NCI-H1417 treated with DMSO at 0.1 percent for 48 hours (cell line): Measurements from ENCODE around the gene MED29.
"Not testable (repeated sequence)": the region's sequence is repeated elsewhere in the genome, so short reads cannot be mapped to it uniquely, and the experiment has no call there.

Experiments used
- DNase-seq: peaks from one replicate; lab custom pipeline; 2025; lab: John Stamatoyannopoulos, UW

MED29 gene

DNA sequence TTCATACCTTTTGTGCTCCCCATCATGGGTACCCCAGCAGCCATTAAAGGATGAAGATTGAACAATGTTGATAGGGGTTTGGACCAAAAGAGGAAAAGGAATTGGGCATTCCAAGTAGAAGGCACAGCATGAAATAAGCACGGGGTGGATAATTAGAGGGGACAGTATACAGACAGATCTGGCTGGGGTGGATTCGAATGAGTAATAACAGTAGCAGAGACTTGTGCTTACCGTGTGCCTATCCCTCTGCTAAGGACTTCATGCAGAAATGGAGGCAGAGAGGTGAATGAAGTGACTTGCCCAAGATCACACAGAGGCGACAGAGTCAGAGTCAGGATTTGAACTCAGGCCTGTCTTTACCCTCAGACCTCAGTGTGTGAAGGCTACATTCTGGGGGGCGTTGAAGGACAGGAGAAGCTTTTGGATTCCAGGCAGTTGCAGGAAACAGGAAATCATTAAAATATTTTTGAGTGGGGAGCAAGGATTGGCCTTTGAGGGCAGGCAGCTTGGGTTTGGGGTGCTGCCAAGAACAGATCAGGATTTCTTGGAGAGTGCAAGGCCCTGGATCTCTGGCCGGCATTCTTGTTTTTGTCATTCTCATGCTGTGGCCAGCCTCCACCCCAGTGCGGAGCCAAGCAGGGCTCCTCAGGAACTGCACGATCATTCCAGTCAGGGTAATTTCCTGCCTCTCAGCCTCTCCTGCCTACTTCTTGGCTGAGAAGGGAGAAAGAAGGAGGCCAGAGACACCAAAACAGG lies 19.0 kb upstream of the MED29 start:
- no peak for DNase-seq

DNA sequence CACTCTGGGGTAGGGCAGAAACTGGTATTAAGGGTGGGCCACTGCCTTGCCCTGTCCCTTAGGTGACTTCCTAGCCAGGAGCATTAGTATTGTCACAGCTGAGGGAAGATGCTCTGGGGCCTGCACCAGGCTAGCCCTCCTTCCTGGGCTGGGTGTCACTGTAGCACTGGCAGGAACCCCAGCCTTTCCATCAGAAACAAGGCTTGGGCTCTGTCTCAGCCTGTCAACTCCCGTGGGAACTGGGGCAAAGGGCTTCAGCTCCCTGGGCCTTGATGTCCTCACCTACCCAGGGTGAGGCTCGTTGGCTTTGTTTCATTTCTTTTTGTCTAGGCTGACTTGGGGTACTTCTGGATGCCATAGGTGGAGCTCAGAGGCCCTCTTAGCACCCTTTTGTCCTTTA lies 18.2 kb upstream of the MED29 start:
- DNase-seq: no peak

DNA sequence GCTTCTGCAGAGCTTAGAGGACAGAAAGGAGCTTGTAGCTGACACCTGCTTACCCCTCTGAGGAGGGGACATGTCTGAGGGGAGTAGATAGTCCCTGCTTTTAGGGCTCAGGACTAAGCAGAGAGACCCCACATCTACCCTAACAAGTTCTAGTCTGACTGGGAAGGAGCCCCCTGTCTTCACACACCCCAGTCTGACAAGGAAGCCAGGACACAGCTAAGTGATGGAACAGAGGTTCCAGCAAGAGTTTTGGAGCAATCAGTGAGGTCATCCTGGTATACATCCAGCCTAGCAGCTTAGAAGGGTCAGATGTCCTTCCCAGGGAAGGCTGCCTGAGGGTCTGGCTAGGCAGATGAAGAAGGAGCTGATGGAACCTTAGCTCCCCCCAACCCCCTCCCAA lies 15.2 kb upstream of the MED29 start:
- no peak for DNase-seq

DNA sequence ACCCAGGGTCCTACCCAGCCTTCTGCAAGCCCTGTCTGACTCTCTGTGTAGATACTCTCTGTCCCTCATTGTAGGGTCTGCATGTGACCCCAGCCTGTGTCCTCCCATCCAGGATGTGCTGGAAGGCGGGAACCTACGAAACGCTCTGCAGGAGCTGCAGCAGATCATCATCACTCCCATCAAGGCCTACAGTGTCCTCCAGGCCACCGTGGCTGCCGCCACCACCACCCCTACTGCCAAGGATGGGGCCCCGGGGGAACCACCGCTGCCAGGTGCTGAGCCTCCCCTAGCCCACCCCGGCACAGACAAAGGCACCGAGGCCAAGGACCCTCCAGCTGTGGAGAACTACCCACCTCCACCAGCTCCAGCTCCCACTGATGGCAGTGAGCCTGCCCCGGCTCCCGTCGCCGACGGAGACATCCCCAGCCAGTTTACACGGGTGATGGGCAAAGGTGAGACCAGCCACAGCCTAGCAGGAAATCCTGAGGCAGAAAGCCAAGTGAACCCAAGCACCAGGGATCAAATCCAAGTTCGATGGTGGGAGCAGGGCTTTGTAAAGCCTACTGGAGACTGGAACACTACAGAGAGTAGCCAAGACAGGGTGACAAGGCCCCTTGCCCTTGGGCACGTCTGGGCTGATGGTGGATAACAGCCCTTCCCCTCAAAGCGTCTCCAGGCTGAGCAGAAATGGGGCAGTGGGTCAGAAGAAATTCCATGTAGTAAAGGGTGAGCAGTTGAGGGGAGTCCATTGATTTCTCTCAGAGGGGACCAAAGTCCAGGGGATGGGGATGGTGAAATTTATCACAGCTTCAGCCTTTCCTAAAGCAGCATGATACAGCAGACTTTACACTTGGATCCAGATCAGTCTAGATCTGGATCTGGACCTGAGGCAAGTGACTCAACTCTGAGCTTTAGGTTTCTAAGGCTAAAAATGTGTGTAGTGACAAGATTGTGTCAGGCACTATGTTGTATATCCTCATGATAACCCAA lies 13.5 kb upstream of the MED29 start:
- no peak for DNase-seq

DNA sequence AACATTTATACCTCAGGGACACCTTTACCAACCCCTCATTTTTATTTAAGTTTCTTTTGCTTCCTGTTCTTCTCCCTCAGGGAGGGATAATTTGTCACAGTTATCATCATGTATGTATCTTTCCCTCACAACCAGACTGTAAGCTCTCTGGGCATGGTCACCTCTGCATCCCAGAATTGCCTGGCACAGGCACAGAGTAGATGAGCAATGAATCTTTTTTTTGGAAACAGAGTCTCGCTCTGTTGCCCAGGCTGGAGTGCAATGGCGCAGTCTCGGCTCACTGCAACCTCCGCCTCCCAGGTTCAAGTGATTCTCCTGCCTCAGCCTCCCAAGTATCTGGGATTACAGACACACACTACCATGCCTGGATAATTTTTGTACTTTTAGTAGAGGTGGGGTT lies 11.8 kb upstream of the MED29 start:
- not testable (repeated sequence) for DNase-seq

DNA sequence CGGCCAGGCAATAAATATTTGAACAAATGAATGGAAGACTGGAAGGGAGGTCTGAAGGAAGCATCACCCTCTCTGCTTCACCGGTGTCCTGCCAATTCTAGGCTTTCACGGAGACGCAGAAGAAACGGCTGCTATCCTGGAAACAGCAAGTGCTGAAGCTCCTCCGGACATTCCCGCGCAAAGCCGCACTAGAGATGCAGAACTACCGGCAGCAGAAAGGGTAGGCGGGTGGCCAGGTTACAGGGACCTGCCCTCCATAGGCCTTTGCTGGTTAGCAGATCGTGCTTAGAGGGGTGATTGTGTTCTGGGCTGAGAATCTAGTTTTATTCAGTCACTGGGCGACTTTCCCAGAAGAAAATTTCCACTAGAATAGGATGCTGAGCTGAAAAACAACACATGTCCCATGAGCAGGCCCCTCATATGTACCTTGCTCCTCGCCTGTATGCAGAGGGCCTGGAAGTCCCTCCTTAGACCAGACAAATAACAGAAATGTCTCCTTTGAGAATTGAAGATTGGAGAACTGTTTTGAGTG lies 11.2 kb upstream of the MED29 start:
- no peak for DNase-seq

DNA sequence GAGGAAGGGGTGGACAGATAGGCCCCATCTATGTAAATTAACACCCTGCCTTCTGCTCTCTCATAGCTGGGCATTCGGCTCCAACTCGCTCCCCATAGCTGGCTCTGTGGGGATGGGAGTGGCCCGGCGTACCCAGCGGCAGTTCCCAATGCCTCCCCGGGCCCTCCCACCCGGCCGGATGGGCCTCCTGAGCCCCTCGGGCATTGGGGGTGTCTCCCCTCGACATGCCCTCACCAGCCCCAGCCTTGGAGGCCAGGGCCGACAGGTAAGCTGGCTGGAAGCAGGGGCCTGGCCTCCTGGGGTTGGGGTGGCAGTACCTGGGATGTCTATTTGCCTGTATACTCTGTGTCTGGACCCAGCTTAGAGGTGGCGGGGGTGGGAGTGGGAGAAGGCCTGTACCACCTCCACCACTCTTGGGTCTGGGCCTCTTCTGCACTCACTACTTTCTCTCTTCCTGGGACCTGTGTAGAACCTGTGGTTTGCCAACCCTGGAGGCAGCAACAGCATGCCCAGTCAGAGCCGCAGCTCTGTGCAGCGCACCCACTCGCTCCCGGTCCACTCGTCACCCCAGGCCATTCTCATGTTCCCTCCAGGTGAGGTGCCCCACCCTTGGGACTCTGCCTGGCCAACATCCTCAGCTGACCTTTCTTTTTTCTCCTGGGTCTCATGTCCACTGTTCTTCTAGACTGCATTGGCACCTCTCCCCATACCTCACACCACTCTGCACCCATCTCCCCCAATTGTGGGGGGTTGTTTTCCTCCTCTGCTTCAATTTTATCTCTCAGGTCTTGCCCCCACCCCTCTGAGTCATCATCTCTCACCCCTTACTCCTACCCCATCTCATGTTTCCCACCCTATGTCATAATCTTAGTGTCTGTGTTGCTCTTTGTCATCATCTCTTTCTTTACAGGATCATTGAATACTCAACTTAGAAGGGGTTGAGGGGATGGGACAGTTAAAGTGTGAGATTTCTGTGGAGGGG lies 10.4 kb upstream of the MED29 start:
- no peak for DNase-seq

DNA sequence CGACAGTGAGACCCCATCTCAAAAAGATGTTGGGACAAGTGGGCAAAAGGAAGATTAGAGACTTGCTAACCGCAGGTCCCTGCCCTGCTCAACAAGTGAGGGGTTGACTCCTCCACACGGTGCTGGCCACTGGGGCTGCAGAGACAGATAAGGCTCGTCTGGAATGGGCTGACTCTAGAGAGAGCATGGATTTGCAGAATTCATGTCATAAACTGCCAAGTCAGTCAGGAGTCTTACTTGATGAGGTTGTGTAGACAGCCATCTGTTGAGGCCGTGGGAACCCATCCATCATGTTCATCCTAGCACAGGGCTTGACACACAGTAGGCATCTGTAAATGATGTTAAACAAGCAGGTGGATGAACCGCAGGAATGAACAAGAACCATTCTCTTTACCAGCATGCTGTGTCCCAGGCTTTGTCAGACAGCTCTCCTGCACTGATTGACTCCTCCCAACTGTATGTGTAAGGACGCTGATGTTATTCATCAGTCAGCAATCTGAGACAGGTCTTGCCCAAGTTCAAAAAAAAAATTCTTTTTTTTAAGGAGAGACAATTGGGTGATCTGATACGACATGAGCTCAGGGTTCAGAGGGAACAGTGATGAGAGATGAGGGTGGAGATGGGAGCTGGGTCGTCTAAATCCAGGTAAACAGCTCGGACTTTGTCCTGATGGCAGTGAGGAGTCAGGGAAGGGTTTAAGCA lies 9.1 kb upstream of the MED29 start:
- DNase-seq: no peak

DNA sequence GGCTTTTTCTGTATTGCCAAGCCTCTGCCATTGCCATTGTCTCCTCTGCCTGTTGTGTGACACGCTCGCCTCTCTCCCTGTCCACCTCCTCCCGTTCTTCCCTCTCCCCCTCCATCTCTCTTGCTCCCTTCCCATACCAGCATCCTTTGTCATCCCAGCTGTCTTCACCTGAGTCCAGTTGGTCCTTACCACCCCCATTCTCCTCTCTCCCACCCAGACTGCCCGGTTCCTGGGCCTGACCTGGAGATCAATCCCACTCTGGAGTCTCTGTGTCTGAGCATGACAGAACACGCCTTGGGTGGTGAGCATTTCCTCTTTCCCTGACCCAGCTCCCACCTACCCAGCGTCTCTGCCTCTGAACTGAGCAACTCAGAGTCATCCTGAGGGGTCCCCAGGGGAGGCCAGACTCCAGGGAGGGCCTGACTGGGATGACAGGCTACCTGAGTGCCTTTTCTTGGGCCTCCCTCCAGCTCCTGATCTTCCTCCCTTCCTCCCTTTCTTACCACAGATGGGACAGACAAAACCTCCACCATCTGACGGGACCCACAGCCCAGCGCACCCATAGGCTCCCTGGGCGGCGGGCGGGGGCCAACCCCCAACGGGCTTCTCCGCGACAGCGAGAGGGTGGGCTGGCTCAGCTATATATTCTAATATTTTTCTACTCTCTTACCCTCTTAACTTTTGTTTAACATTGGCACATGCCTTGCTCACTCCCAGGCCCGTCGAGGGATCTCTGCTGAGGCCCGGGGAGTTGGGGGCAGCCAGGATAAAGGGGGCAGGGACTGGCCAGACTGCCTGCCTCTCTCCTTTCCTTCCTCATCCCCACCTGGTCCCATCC lies 8.0 kb upstream of the MED29 start:
- no peak for DNase-seq

DNA sequence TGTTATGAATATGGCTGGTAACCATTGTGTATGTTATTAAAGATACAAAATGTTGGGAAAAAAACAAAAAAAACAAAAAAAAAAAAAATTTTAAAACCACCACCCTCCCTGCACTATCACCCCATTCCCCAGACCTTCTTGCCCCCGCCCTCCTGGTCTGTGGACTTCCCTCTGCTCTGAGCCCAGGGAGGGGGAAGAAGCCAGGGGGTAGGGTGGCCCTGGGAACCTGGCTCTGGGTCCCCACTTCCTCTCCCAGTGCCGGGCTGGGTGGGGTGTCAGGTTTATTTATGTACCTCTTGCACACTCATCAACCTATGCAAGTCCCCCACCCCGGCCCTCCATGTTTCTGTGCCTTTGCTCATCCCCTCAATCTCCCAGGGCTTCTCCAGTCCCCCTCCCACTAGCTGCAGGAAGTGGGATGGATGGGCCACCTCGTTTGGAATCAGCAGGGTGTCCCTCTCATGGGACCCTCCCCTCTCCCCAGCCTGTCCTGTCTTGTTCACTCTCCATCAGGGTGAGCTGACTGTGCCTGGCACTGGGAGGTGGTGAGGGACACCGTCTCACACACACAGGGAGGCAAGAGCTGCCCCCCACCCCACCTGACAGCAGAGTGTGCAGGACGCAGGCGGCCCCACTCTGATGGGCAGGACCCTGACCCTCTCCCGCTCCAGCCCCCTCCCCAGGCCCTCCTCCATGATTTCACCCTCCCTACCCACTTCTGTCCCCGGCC lies 6.2 kb upstream of the MED29 start:
- no peak for DNase-seq

DNA sequence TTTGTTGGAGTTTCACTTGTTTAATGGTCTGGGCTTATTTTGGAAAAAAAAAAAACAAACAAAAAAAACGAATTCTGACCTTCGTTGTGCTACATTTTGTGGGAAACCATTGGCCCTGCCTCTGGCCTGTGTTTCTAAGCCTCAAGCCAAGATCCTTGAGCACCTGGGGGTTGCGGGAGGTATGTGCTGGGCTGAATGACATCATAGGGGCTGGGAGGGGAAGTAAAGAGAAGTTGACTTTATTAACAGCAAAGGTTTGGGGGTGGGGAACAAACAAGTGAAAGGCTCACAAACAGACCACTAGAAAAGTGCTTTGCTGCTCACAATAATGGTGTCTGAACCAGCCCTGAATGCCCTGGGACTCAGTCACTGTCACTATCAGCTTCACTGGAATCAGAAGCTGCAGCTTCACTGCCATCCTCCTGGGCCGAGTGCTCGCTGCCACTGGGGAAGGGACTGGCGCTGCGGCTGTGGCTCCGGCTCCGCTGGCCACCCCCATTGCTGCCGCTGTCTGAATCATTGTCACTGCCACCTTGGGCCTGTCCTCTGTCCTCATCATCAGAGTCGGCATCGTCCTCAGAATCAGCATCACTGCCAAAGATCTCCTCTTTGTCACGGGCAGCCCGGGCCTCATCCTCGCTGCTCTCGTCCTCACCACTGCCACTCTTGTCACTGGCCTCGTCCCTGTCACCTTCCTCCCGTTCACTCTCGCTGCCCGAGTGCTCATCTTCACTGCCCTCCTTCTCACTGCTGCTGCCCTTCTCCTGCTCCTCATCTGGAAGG lies 5.4 kb upstream of the MED29 start:
- DNase-seq: no peak

DNA sequence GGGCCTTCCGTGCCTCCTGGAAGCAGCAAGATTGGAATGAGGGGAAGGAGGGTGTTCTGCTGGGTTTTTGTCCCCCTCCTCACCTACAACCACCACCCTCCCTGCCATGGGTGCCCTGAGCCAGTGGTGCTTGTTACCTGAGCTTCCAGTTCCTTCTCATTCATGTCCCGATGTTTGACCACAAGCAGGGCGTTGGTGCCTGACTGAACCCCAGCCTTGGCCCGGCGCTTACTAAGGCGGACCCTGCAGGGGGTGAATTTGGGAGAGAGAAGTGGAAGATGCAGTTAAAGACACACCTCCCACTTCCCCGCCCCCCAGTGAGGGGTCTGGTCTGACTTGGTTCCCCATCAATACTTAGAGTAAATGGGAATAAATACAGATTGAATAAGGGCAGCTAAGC lies 4.6 kb upstream of the MED29 start:
- DNase-seq: no peak

DNA sequence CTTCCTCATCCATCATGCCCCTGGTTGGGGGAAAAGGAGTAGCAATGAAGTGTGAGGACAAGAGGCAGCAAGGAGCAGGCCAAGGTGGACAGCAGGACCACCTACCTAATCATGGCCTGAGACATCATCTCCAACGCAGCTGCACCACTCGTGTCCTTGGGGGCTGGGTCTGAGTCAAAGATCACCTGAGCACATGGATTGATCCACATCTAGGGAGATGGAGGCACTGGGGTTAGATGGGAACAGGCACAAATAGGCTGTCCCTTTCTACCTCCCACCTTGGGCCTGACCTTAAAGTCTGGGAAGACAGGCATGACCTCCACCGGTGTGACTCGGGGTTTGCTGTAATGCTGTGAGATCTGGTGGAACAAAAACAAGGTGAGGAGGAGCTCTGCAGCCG lies 2.5 kb upstream of the MED29 start:
- DNase-seq: no peak

DNA sequence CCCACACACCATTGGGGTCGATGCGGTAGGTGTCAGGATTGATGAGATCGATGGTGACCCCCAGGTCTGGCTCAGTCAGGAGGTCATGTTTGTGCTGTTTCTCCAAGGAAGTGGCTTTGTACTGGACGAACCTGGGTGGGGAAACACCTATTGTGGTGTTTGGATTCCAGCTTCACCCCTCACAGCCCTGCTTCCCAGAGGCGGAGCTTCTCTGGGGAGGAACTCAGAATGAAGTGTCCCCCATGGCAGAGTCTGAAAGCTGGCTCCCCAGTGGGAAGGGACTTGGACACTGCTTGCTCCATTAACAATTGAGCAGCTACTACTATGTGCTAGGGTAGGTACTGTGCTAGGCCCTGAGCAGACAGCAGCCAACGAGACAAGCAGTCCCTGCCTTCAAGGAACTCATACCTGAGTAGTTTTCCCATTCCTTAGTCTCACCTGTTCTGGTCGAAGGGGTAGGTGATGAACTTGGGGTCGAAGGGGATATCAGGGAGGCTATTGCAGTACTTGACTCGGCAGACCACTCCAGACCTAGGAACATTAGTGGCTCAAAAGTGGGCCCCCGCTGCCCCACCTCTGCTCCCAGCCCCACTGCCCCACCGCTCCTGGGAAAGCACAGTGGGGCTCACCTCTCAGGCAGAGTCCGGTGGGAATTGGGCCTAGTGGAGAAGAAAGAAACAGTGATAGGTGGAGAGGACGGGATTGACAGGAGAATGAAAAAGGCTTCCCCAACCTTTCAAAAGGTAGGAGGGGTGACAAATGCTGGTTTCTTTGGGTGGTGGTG lies 1.4 kb upstream of the MED29 start:
- no peak for DNase-seq

DNA sequence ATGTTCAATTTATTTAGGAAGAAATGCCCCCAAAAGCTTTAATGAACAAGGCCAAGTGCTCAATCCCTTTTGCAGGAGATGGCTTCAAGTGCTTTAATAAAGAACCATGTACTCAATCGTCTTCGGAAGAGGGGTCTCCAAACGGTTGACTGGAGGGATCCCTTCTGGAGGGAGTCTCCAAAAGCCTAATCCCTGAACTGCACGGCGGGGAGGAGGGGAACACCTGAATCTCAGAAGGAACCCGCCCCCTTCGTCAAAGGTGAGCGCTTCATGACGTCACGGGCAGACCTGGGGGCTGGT lies 777 bp upstream of the MED29 start:
- DNase-seq: no peak

DNA sequence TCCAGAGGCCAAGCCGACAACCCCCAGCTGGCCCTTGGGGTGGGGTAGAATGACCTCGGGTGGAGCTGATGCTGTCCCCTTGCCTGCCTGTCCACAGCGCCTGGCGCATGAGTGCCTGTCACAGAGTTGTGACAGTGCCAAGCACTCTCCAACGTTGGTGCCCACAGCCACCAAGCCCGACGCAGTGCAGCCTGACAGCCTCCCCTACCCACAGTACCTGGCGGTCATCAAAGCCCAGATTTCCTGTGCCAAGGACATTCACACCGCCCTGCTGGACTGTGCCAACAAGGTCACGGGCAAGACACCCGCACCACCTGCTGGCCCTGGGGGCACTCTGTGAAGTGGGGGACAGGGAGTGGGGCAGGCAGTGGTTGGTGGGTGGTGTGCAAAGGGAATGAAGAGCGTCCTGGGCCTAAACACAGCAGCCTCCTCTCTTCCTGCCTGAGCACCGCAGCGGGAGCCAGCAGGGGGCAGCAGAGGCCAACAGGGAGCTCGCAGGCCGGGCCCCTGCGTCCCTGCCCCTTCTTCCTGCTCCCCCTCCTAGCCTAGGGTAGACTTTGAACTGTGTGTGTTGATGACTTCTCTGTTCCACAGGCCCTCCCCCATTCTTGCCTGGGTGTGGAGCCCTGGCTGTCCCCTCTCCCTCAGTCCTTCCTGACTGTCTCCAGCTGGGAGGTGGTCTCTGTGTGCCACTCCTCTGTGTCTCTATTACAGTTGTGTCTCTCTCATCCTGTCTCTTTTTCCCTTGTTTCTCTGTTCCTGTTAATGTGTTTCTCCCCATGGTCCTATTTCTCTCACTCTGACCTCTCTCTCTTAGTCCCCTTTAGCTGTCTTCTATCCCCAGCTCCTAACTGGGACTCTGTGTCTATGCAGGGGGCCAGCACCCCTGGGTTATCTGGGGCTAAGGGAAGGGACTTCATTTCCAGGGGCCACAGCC lies 6.5 kb downstream of the MED29 start:
- DNase-seq: no peak

DNA sequence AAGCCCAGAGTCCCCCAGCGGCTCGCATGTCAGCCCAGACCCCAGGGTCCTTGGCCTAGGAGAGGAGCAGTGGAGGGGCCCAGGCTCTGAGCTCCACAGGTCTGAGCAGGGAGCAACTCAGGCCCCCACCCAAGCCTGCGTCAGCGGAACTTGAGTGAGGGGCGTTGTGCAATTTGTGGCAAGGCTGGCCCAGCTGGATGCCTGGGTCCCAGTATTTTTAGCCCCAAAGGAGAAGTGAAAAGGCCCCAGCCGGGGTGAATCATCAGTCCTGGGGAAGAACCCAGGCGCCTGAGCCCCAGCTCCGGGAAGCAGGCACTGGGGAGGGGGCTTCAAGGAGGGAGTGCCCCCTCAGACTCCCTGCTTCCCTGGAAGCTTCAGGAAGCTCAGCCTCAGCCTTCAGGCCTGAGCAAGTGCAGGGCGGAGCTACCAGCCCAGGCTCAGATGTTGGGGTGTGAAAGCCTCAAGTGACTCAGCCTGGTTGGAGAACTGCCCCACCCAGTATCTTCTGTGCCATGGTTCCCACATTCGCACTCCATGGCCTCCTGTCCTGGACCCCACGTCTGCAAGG lies 7.2 kb downstream of the MED29 start:
- no peak for DNase-seq
